Endothelial cell of umbilical vein (primary cell): Measurements from ENCODE around the gene SMCHD1. TPM values are rescaled to one million over a fixed set of nuclear protein-coding genes. Genes with fewer than 3 reads are reported as not detected.

Experiments used
- BruUV-seq: library from RNA; stranded (reverse); fragments of 400-500 nt; replicated peaks from 2 replicates; lab custom pipeline; 2021; lab: Mats Ljungman, UMichigan
- CTCF ChIA-PET: fragments of 300-600, 350-600 bp; sonication (Branson Sonifier 250); formaldehyde crosslinking; loops from one replicate; lab custom pipeline; 2021; ENCODE audit warnings: antibody characterized with exemption, inconsistent platforms; lab: Charles Lee
- POLR2A ChIA-PET: fragments of 300-600, 350-600 bp; sonication (Branson Sonifier 250); formaldehyde crosslinking; loops from one replicate; lab custom pipeline; 2021; ENCODE audit warnings: antibody characterized with exemption, inconsistent platforms; lab: Charles Lee
- DNase-seq: peaks from one replicate; pipeline ENCODE4 v3.0.0-alpha.2; 2011; ENCODE audit warnings: low read depth, low spot score
- FAIRE-seq: peaks from 2 replicates; lab custom pipeline; 2011; peaks lifted over from hg19 to GRCh38; lab: Jason Lieb, UNC
- H2AFZ ChIP-seq: 2 replicates; pipeline ENCODE4 v1.6.0; 2012; ENCODE audit warnings: low read depth, low read length, control low read depth, inconsistent platforms
- H3K27ac ChIP-seq: 2 replicates; pipeline ENCODE4 v1.5.1; 2011; ENCODE audit warnings: low read depth, mild to moderate bottlenecking, control low read depth, low read length, moderate library complexity; ENCODE audit not compliant: insufficient read depth
- H3K27me3 ChIP-seq, 2 experiments: 2 replicates each; pipeline versions ENCODE4 v1.6.0 to v1.6.1; 2011; ENCODE audit warnings: low read length in 2 of 2, mixed read lengths in 1 of 2; ENCODE audit not compliant: control insufficient read depth in 2 of 2, insufficient read depth in 2 of 2
- H3K36me3 ChIP-seq, 2 experiments: 2 replicates in 1 of 2; 3 replicates in 1 of 2; pipeline ENCODE4 v1.5.1; 2011; ENCODE audit warnings: low read length in 2 of 2, mild to moderate bottlenecking in 1 of 2, moderate library complexity in 1 of 2; ENCODE audit not compliant: control insufficient read depth in 2 of 2, insufficient read depth in 2 of 2; ENCODE audit errors: extremely low read depth in 1 of 2
- H3K4me1 ChIP-seq: 3 replicates; pipeline ENCODE4 v1.5.1; 2011; ENCODE audit warnings: mild to moderate bottlenecking, low read length; ENCODE audit not compliant: control insufficient read depth, insufficient read depth; ENCODE audit errors: extremely low read depth
- H3K4me2 ChIP-seq: 2 replicates; pipeline ENCODE4 v1.6.1; 2011; ENCODE audit warnings: low read length, control low read depth, mixed read lengths; ENCODE audit not compliant: insufficient read depth
- H3K4me3 ChIP-seq, 3 experiments: fragments of 200-600 bp in 1 of 3; sonication (generic), shearing (Covaris generic) in 1 of 3; replicated peaks in 1 of 3; 2 replicates each; pipeline ENCODE4 v1.5.1; 2011 to 2016; ENCODE audit warnings: control low read depth in 3 of 3, low read length in 3 of 3, mild to moderate bottlenecking in 2 of 3, inconsistent platforms in 1 of 3, low read depth in 1 of 3, moderate library complexity in 1 of 3; ENCODE audit not compliant: insufficient read depth in 1 of 3
- H3K79me2 ChIP-seq: 2 replicates; pipeline ENCODE4 v1.6.0; 2012; ENCODE audit warnings: low read length, inconsistent platforms; ENCODE audit not compliant: control insufficient read depth, insufficient read depth
- H3K9ac ChIP-seq: replicated peaks from 2 replicates; pipeline ENCODE3; 2011; ENCODE audit warnings: low read length, control low read depth; ENCODE audit not compliant: insufficient read depth; ENCODE audit errors: extremely low read depth
- H3K9me1 ChIP-seq: replicated peaks from 3 replicates; pipeline ENCODE4 v1.6.0; 2011; ENCODE audit warnings: mild to moderate bottlenecking, low read length; ENCODE audit not compliant: control insufficient read depth, insufficient read depth; ENCODE audit errors: extremely low read depth
- H3K9me3 ChIP-seq: replicated peaks from 2 replicates; pipeline ENCODE4 v1.5.1; 2012; ENCODE audit warnings: low read length, inconsistent platforms; ENCODE audit not compliant: control insufficient read depth, insufficient read depth
- H4K20me1 ChIP-seq: replicated peaks from 2 replicates; pipeline ENCODE3; 2011; ENCODE audit warnings: mild to moderate bottlenecking, low read length; ENCODE audit not compliant: control insufficient read depth, insufficient read depth; ENCODE audit errors: extremely low read depth
- EZH2 ChIP-seq: IDR thresholded peaks from 2 replicates; pipeline ENCODE4 v1.6.1; 2012; ENCODE audit warnings: borderline replicate concordance, low read depth, mild to moderate bottlenecking, moderate library complexity, low read length, inconsistent platforms; ENCODE audit not compliant: severe bottlenecking
- FOS ChIP-seq: IDR thresholded peaks from 2 replicates; pipeline ENCODE4 v1.6.1; 2011; ENCODE audit warnings: mild to moderate bottlenecking, low read length, moderate library complexity, borderline replicate concordance; ENCODE audit not compliant: insufficient read depth
- GATA2 ChIP-seq: IDR thresholded peaks from 2 replicates; pipeline ENCODE4 v1.7.0; 2011; ENCODE audit warnings: low read depth, mild to moderate bottlenecking, moderate library complexity, mixed read lengths, low read length; ENCODE audit not compliant: insufficient read length, insufficient read depth
- JUN ChIP-seq: IDR thresholded peaks from 2 replicates; pipeline ENCODE4 v1.6.1; 2011; ENCODE audit warnings: borderline replicate concordance, low read depth; ENCODE audit not compliant: insufficient read length, insufficient read depth
- MYC ChIP-seq: IDR thresholded peaks from one replicate; pipeline ENCODE4 v1.6.1; 2011; ENCODE audit warnings: mild to moderate bottlenecking, low read depth, low read length
- POLR2A ChIP-seq: IDR thresholded peaks from 2 replicates; pipeline ENCODE4 v1.6.1; 2012; ENCODE audit warnings: low read depth, mild to moderate bottlenecking, control low read depth, low read length
- POLR2AphosphoS5 ChIP-seq: IDR thresholded peaks from 2 replicates; pipeline ENCODE4 v1.6.1; 2012; ENCODE audit warnings: low read depth, mild to moderate bottlenecking, control low read depth, low read length, moderate library complexity; ENCODE audit not compliant: insufficient read depth
- dilution Hi-C: fragments of 300-500 bp; cut with MboI; formaldehyde crosslinking; loops from one replicate; pipeline ENCODE4 v1.15.0; 2019; ENCODE audit warnings: low sequenced_read_pairs; ENCODE audit not compliant: extremely low pct_ligation_motif_present
- intact Hi-C: fragments of 100-400 bp; cut with micrococcal nuclease; formaldehyde crosslinking; loops from one replicate; pipeline ENCODE4 v1.10.0; 2022
- polyA plus RNA-seq, 4 experiments: library from polyadenylated mRNA; depleted of rRNA in 3 of 4; stranded (reverse) in 3 of 4; unstranded in 1 of 4; fragments of >200 nt; gene quantifications; 2 replicates each; pipeline versions ENCODE4 v1.2.1 to v1.2.3, GENCODE V29; 2011 to 2012; ENCODE audit warnings: missing spikeins in 1 of 4
- total RNA-seq: library from RNA; stranded (reverse); gene quantifications from 2 replicates; pipeline ENCODE4 v1.2.3, GENCODE V29; 2021
- TF ChIP-seq, protein P1 (sequence below): IDR thresholded peaks from 2 replicates; pipeline ENCODE4 v1.6.1; 2011; ENCODE audit not compliant: insufficient read depth, insufficient read length
- TF ChIP-seq, protein P2 (sequence below), 2 donors: IDR thresholded peaks; 1 replicate in 1 of 2; 2 replicates in 1 of 2; pipeline ENCODE4 v1.5.1; 2011; ENCODE audit warnings: low read length in 2 of 2, mild to moderate bottlenecking in 2 of 2, moderate library complexity in 2 of 2, control low read depth in 1 of 2, inconsistent platforms in 1 of 2, low read depth in 1 of 2; ENCODE audit not compliant: insufficient read depth in 1 of 2; ENCODE audit errors: extremely low read depth in 1 of 2

Gene SMCHD1
- total and polyA plus RNA-seq, 2 donors (not counting 3 experiments of a cell fraction or from before 2014, with no cell fraction given), result 7.4 to 39.9 TPM

DNA sequence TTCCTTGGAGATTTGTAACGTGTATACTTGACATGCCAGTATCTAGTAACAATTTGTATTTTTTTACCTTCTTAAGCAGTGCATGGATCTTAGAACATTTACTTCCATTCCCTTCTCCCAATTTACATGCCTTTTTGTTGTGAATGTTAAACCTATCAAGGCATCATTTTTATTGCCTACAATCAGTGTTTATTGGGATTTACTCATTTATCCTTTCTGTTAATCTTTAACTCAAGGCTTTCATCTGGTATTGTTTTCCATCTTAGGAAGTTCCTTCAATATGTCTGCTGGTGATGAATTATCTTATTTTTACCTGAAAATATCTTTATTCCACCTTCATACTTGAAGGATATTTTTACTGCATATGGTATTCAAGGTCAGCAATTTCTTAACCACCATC lies 102.8 kb downstream of the SMCHD1 start:
- Histone ChIP-seq H4K20me1 (no peaks in the 10 kb centered on the region), H3K4me3 (no peak overlapping the region), H3K4me2 (no peak overlapping the region), H3K36me3 (peaks cover 6% of the 10 kb centered on the region in 2 experiments), H2AFZ (no peak overlapping the region), H3K9me3 (no peaks in the 10 kb centered on the region), H3K9ac (no peak overlapping the region), H3K27ac (no peak overlapping the region), H3K4me1 (peaks cover 3% of the 10 kb centered on the region), H3K9me1 (no peaks in the 10 kb centered on the region), H3K27me3 (no peaks in the 10 kb centered on the region), H3K79me2 (no peaks in the 10 kb centered on the region)
- peak; percentile 3 for DNase-seq
- ChIA-PET POLR2A (no interaction called here), CTCF (no interaction called here)
- BruUV-seq, result no TSS peak
- intact Hi-C loops, result no loop called here
- TF ChIP-seq MYC, result no peak
- TF ChIP-seq POLR2A, result no peak
- no peak for TF ChIP-seq EZH2
- no peak for TF ChIP-seq JUN
- no peak for TF ChIP-seq GATA2
- no peak for TF ChIP-seq POLR2AphosphoS5
- TF ChIP-seq, protein P1, sequence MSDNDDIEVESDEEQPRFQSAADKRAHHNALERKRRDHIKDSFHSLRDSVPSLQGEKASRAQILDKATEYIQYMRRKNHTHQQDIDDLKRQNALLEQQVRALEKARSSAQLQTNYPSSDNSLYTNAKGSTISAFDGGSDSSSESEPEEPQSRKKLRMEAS, result no peak
- TF ChIP-seq, protein P2, sequence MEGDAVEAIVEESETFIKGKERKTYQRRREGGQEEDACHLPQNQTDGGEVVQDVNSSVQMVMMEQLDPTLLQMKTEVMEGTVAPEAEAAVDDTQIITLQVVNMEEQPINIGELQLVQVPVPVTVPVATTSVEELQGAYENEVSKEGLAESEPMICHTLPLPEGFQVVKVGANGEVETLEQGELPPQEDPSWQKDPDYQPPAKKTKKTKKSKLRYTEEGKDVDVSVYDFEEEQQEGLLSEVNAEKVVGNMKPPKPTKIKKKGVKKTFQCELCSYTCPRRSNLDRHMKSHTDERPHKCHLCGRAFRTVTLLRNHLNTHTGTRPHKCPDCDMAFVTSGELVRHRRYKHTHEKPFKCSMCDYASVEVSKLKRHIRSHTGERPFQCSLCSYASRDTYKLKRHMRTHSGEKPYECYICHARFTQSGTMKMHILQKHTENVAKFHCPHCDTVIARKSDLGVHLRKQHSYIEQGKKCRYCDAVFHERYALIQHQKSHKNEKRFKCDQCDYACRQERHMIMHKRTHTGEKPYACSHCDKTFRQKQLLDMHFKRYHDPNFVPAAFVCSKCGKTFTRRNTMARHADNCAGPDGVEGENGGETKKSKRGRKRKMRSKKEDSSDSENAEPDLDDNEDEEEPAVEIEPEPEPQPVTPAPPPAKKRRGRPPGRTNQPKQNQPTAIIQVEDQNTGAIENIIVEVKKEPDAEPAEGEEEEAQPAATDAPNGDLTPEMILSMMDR (IDR thresholded peaks at IDR 0.05; ENCODE audit: extremely low read depth in 1 of 2, insufficient read depth in 1 of 2, low read depth in 1 of 2, low read length in 2 of 2), result no peak
- TF ChIP-seq FOS, result no peak
- dilution Hi-C loops, result no loop called here
- FAIRE-seq, result no peak
